ENCODE results near the gene TM4SF4.

GRCh38 chr3:149430216-149430615, 44.3 kb upstream of the TM4SF4 start:
- no peak for TF ChIP-seq RARB (CRISPR knock-in tag; IDR thresholded peaks at IDR 0.05)
- TF ChIP-seq, protein P1, sequence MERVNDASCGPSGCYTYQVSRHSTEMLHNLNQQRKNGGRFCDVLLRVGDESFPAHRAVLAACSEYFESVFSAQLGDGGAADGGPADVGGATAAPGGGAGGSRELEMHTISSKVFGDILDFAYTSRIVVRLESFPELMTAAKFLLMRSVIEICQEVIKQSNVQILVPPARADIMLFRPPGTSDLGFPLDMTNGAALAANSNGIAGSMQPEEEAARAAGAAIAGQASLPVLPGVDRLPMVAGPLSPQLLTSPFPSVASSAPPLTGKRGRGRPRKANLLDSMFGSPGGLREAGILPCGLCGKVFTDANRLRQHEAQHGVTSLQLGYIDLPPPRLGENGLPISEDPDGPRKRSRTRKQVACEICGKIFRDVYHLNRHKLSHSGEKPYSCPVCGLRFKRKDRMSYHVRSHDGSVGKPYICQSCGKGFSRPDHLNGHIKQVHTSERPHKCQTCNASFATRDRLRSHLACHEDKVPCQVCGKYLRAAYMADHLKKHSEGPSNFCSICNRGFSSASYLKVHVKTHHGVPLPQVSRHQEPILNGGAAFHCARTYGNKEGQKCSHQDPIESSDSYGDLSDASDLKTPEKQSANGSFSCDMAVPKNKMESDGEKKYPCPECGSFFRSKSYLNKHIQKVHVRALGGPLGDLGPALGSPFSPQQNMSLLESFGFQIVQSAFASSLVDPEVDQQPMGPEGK (CRISPR knock-in tag; IDR thresholded peaks at IDR 0.05; ENCODE audit: borderline replicate concordance), result no peak
- TF ChIP-seq CSDC2 (CRISPR knock-in tag; IDR thresholded peaks at IDR 0.05), result no peak
